Measurements from ENCODE around the gene APOL3. TPM values are rescaled to one million over a fixed set of nuclear protein-coding genes. Genes with fewer than 3 reads are reported as not detected.
"Not testable (repeated sequence)": the region's sequence is repeated elsewhere in the genome, so short reads cannot be mapped to it uniquely, and the experiment has no call there.

APOL3 gene
- polyA plus RNA-seq, 4 donors: 12.7 to 17.4 (median 14.9) TPM

DNA sequence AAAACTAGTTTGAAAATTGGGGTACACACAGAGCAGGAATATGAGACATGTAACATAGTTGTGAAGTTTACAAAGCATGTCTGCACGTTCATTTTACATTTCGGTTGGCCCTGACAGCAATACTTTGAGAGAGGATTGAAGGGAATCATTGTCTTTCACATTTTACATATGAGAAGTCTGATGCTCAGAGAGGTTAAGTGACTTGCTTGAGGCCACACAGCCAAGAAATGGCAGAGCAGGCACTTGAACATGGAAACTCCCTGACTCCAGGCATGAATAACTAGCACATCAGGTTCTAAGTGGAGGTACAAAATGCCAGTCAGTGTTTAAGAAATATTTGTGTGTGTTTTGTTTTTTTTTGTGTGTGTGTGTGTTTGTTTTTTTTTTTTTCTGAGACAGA lies 53.6 kb downstream of the APOL3 start:
- DNase-seq (ENCODE audit: low read depth in 4 of 4, low spot score in 2 of 4): no peak

DNA sequence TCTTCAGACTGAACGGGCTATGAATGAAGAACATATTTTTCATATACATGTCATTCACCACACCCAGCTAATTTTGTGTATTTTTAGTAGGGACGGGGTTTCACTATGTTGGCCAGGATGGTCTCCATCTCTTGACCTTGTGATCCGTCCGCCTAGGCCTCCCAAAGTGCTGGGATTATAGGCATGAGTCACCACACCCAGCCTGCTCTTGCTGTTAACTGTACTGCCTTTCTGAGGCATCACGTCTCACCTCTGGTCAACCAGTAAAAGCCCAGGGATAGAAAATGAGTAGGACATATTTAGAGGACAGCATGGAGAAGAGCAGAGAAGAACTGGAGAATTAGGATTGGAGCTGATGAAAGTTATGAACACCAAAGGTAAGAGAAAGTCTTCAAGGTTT lies 55.6 kb downstream of the APOL3 start:
- no peak for DNase-seq (ENCODE audit: low read depth in 4 of 4, low spot score in 2 of 4)

DNA sequence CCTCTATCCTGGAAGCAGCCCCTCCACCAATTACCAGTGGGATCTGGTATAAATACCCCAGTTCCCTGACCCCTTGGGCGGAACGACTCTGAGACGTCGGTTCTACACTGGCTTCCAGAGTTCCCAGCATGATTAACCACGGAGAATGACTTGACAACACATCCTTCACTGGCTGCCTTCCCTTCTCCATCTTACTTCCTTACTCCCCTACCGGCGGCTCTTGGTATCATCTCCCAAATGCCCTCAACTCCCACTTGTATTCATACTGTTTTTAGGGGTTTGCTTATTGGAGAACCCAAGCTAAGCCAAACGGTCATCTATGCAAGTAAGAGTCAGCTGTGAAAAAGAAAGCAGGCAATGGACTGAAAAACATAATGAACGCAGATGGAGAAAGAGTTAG lies 56.1 kb downstream of the APOL3 start:
- DNase-seq (ENCODE audit: low read depth in 4 of 4, low spot score in 2 of 4): no peak

DNA sequence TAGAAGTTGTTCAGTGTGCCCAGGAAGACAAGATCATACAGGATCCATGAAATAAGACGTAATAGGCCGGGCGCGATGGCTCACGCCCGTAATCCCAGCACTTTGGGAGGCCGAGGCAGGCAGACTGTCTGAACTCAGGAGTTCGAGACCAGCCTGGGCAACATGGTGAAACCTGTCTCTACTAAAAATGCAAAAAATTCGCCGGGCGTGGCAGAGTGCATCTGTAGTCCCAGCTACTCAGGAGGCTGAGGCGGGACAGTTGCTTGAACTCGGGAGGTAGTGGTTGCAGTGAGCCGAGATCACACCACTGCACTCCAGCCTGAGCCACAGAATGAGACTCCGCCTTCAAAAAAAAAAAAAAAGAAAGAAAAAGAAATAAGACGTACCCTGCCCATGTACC lies 56.7 kb downstream of the APOL3 start:
- DNase-seq (ENCODE audit: low read depth in 4 of 4, low spot score in 2 of 4): no peak

DNA sequence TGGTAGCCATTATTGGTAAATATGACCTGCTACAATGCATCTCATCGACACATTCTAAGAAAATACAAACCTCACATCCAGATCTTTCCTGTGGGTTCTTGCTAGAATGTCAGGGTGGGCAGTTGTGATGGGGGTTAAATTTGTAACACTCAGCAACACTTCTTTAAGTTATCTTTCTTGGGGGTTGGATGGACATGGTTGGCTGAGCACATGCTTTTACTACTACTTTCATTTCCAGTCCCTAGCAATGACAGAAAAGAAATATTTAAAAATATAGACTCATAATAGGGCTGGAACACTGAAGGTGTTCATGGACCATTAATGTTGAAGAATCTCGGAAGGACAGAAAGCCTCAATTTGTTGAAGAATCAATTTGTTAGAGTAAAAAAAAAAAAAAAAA lies 57.6 kb downstream of the APOL3 start:
- no peak for DNase-seq (ENCODE audit: low read depth in 4 of 4, low spot score in 2 of 4)

DNA sequence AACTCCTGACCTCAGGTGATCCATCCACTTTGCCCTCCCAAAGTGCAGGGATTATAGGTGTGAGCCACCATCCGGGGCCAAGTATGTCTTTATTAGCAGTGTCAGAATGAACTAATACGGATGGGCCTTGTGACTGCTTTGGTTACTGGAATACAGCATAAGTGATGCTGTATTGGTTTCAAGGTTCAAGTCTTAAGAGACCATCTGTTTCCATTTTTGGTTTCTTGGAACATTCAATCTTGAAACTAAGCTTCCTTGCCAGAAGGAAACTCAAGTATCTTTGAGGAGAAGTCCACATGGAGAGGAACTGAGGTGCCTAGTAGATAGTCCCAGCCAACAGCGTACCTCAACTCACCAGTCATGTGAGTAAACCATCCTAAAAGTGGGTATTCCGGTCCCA lies 58.8 kb downstream of the APOL3 start:
- DNase-seq (ENCODE audit: low read depth in 4 of 4, low spot score in 2 of 4): no peak

DNA sequence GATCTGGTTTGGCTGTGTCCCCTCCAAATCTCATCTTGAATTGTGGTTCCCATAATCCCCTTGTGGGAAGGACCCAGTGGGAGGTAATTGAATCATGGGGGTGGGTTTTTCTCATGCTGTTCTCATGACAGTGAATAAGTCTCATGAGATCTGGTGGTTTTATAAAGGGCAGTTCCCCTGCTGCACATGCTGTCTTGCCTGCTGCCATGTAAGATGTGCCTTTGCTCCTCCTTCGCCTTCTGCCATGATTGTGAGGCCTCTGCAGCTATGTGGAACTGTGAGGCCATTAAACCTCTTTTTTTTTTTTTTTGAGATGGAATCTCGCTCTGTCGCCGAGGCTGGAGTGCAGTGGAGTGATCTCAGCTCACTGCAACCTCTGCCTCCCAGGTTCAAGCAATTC lies 59.6 kb downstream of the APOL3 start:
- DNase-seq (ENCODE audit: low read depth in 4 of 4, low spot score in 2 of 4): not testable (repeated sequence)

DNA sequence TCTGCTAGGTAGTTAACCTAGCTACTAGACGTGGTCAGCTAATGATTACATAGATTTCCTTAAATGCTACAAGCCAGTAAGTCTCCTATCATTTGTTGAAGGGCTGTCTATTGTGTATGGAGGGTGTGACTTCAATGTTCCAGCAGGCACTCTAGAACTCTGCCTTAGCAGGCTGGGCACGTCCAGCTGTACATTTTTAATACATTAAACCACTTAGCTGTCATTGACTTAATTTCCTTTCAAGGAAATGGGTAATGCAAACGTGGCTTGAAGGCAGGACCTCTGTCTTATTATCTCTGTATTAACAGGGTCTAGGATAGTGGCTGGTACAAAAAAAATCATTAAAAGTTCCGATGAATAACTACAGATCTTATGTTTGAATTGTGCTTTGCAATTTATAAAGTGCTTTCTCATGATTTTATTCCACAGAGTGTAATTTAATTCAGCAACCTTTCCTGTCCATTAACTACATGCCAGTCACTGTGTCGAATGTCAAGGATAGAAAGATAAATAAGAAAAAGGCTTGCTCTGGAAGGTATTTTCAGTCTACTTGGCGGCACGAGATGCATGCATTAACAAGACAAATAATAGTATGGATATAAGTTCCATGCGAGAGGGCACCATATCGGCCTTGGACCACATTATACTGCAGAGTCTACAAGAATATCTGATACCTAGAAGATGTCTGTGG lies 60.3 kb downstream of the APOL3 start:
- DNase-seq (ENCODE audit: low read depth in 4 of 4, low spot score in 2 of 4): no peak

DNA sequence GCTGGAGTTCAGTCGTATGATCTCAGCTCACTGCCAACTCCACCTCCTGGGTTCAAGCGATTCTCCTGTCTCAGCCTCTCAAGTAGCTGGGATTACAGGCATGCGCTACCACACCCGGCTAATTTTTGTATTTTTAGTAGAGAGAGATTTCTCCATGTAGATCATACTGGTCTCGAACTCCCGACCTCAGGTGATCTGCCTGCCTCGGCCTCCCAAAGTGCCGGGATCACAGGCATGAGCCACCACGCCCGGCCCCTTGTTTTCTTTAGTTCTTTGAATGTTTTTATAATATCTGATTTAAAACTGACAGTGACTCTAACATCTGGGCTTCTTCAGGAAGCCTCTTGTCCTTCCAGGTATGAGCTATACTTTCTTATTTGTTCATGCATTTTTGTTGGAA lies 61.0 kb downstream of the APOL3 start:
- not testable (repeated sequence) for DNase-seq (ENCODE audit: low read depth in 4 of 4, low spot score in 2 of 4)

DNA sequence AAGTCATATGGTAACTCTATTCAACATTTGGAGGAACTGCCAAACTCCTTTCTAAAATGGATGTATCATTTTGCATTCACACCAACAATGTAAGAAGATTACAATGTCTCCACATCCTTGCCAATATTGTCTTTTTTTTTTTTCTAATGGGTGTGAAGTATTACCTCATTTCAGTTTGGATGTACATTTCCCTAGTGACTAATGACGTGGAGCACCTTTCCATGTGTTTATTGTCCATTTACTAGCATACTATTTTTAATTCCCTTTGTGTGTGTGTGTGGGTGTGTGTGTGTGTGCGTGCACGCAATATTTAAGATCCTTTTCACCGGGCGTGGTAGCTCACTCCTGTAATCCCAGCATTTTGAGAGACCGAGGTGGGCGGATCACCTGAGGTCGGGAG lies 62.7 kb downstream of the APOL3 start:
- DNase-seq (ENCODE audit: low read depth in 4 of 4, low spot score in 2 of 4): no peak

DNA sequence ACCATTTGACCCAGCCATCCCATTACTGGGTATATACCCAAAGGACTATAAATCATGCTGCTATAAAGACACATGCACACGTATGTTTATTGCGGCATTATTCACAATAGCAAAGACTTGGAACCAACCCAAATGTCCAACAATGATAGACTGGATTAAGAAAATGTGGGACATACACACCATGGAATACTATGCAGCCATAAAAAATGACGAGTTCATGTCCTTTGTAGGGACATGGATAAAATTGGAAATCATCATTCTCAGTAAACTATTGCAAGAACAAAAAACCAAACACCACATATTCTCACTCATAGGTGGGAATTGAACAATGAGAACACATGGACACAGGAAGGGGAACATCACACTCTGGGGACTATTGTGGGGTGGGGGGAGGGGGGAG lies 69.8 kb downstream of the APOL3 start:
- not testable (repeated sequence) for DNase-seq (ENCODE audit: low read depth in 4 of 4, low spot score in 2 of 4)

Other genes starting within 250 kb of the APOL3 start
- gene RBFOX2, start 131.9 kb downstream of the APOL3 start, polyA plus RNA-seq (ENCODE audit: insufficient read length in 4 of 4): 100 to 1,000 TPM; 126 to 138 (median 128) TPM
- gene APOL4, start 41.1 kb upstream of the APOL3 start, polyA plus RNA-seq (ENCODE audit: insufficient read length in 4 of 4): 10 to 100 TPM in 1 of 4 donors, 1 to 10 TPM in 3; 6.4 to 10.4 (median 8.6) TPM
- gene APOL2, start 78.8 kb upstream of the APOL3 start, polyA plus RNA-seq (ENCODE audit: insufficient read length in 4 of 4): 10 to 100 TPM; 26.6 to 38.8 (median 29.4) TPM
- gene APOL1, start 92.4 kb upstream of the APOL3 start, polyA plus RNA-seq (ENCODE audit: insufficient read length in 4 of 4): 10 to 100 TPM in 3 of 4 donors, 1 to 10 TPM in 1; 9.9 to 16.0 (median 12.0) TPM
- 100 to 1,000 TPM; 261 to 310 (median 285) TPM for gene MYH9, start 227.2 kb upstream of the APOL3 start, polyA plus RNA-seq (ENCODE audit: insufficient read length in 4 of 4)